Measurements from ENCODE around the gene SLC25A25. TPM values are rescaled to one million over a fixed set of nuclear protein-coding genes. Genes with fewer than 3 reads are reported as not detected.
A peak's percentile ranks its signal among the peaks of the same experiment; 100 is the strongest.

The SLC25A25 gene
- total and polyA plus RNA-seq, 10 of the 15 experiments (the other 5 are each of a cell fraction or from before 2014, with no cell fraction given): 0.04 to 17.1 (median 12.4) TPM; not detected in 1

- CTCF ChIA-PET: interaction anchor here (1.3 to 1.4 kb wide), 2 partner anchors 14 to 24 kb away, joined by 4 to 5 read pairs; no protein-coding TSS in a partner anchor
These were observed 74.0 kb downstream of the SLC25A25 start for GRCh38 chr9:128142061-128142460.

More at GRCh38 chr9:128142061-128142460, 74.0 kb downstream of the SLC25A25 start:
- FAIRE-seq (no peak), ATAC-seq (peak; percentile 31; the same call in 1 of the 3 replicates), DNase-seq (ENCODE audit: low read depth, low spot score) (no peak)
- Histone ChIP-seq H3K9me3 (replicated peaks; ENCODE audit: control insufficient read depth, insufficient read depth, low read length) (no peaks in the 10 kb centered on the region), H2AFZ (ENCODE audit: control insufficient read depth, low read depth, low read length) (no peak overlapping the region), H3K4me1 (ENCODE audit: control insufficient read depth, insufficient read depth, low read length) (no peaks in the 10 kb centered on the region), H3K9ac (ENCODE audit: control insufficient read depth, insufficient read depth, low read length) (no peak overlapping the region), H4K20me1 (ENCODE audit: control insufficient read depth, insufficient read depth) (no peaks in the 10 kb centered on the region), H3K4me3 (no peak overlapping the region), H3K4me2 (ENCODE audit: control insufficient read depth, insufficient read depth) (no peak overlapping the region), H3K27ac (ENCODE audit: control insufficient read depth, insufficient read depth) (no peak overlapping the region), H3K79me2 (ENCODE audit: control insufficient read depth, insufficient read depth, low read length) (no peaks in the 10 kb centered on the region), H3K36me3 (ENCODE audit: control insufficient read depth in 2 of 2, insufficient read depth in 2 of 2, low read length in 1 of 2) (no peaks in the 10 kb centered on the region), H3K27me3 (replicated peaks in 1 of 2; ENCODE audit: control insufficient read depth in 2 of 2, insufficient read depth in 2 of 2, low read length in 1 of 2) (no peaks in the 10 kb centered on the region; a peak in 1 of 4 replicates)
- TF ChIP-seq IRF4 (IDR thresholded peaks at IDR 0.05; ENCODE audit: low read depth, low read length) (no peak), TARDBP (IDR thresholded peaks at IDR 0.05; ENCODE audit: borderline replicate concordance) (no peak), BHLHE40 (IDR thresholded peaks at IDR 0.05; ENCODE audit: borderline replicate concordance in 1 of 2, low read depth in 2 of 2, low read length in 1 of 2) (no peak), BRCA1 (IDR thresholded peaks at IDR 0.05; ENCODE audit: low read depth, low read length) (no peak), HDAC6 (IDR thresholded peaks at IDR 0.05; ENCODE audit: unreplicated experiment) (no peak), SIN3A (IDR thresholded peaks at IDR 0.05; ENCODE audit: low read depth, low read length) (no peak), MXI1 (IDR thresholded peaks at IDR 0.05; ENCODE audit: low read depth, low read length) (no peak), PML (IDR thresholded peaks at IDR 0.05; ENCODE audit: low read length) (no peak), RCOR1 (conservative IDR thresholded peaks at IDR 0.05; ENCODE audit: low read depth, low read length) (no peak), HCFC1 (IDR thresholded peaks at IDR 0.05; ENCODE audit: low read length) (no peak), RUNX3 (IDR thresholded peaks at IDR 0.05; ENCODE audit: low read length) (no peak), RAD51 (IDR thresholded peaks at IDR 0.05) (no peak), CBX5 (IDR thresholded peaks at IDR 0.05; ENCODE audit: low read depth) (no peak), CUX1 (IDR thresholded peaks at IDR 0.05; ENCODE audit: insufficient replicate concordance, low read depth, low read length) (no peak)
- TF ChIP-seq, protein P1, sequence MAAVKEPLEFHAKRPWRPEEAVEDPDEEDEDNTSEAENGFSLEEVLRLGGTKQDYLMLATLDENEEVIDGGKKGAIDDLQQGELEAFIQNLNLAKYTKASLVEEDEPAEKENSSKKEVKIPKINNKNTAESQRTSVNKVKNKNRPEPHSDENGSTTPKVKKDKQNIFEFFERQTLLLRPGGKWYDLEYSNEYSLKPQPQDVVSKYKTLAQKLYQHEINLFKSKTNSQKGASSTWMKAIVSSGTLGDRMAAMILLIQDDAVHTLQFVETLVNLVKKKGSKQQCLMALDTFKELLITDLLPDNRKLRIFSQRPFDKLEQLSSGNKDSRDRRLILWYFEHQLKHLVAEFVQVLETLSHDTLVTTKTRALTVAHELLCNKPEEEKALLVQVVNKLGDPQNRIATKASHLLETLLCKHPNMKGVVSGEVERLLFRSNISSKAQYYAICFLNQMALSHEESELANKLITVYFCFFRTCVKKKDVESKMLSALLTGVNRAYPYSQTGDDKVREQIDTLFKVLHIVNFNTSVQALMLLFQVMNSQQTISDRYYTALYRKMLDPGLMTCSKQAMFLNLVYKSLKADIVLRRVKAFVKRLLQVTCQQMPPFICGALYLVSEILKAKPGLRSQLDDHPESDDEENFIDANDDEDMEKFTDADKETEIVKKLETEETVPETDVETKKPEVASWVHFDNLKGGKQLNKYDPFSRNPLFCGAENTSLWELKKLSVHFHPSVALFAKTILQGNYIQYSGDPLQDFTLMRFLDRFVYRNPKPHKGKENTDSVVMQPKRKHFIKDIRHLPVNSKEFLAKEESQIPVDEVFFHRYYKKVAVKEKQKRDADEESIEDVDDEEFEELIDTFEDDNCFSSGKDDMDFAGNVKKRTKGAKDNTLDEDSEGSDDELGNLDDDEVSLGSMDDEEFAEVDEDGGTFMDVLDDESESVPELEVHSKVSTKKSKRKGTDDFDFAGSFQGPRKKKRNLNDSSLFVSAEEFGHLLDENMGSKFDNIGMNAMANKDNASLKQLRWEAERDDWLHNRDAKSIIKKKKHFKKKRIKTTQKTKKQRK (IDR thresholded peaks at IDR 0.05; ENCODE audit: low read depth, low read length): no peak
- SMC1A ChIA-PET (ENCODE audit: uncharacterized antibody, unreplicated experiment): interaction anchor here (0.7 kb wide), 1 partner anchor 129 kb away, joined by 3 read pairs; no protein-coding TSS in a partner anchor
- 20% methylated on average over 4 of the region's 4 CpGs for WGBS (ENCODE audit: insufficient coverage, insufficient replicate concordance, low lambda C conversion rate, missing lambda C conversion rate)
- in situ Hi-C loops (cut with MboI) (no loop called here), intact Hi-C loops (cut with micrococcal nuclease; ENCODE audit: unreplicated experiment) (no loop called here)
- POLR2A ChIA-PET: interaction anchor here (1.2 kb wide), 1 partner anchor 17 kb away, joined by 9 read pairs; no protein-coding TSS in a partner anchor
- no TSS peak for BruUV-seq (replicated peaks)
- RAD21 ChIA-PET (ENCODE audit: unreplicated experiment): no interaction called here

Measured in GM12878 (cell line).